Gastroesophageal sphincter (tissue), 4 donors: Measurements from ENCODE around the gene FBLL1. TPM values are rescaled to one million over a fixed set of nuclear protein-coding genes. Genes with fewer than 3 reads are reported as not detected.
"Not testable (repeated sequence)": the region's sequence is repeated elsewhere in the genome, so short reads cannot be mapped to it uniquely, and the experiment has no call there.

Experiments
- ATAC-seq: fragments of 150-250 bp; one replicate; pipeline ENCODE4 v1.9.1; 2016; ENCODE audit warnings: mild to moderate bottlenecking, moderate library complexity
- H3K27ac ChIP-seq, 4 donors: fragments of 200-600 bp; sonication (generic) in 3 of 4; 1 replicate in 3 of 4; 2 replicates in 1 of 4; pipeline ENCODE4 v1.5.1; 2016 to 2019
- H3K27me3 ChIP-seq: fragments of 200-600 bp; sonication (generic); one replicate; pipeline ENCODE4 v1.5.1; 2019
- H3K36me3 ChIP-seq, 2 donors: fragments of 200-600 bp; sonication (generic); one replicate each; pipeline ENCODE4 v1.5.1; 2019; ENCODE audit warnings: control low read depth in 1 of 2
- H3K4me1 ChIP-seq, 3 donors: fragments of 200-600 bp; sonication (generic); 1 replicate in 2 of 3; 2 replicates in 1 of 3; pipeline ENCODE4 v1.5.1; 2016 to 2019; ENCODE audit warnings: control low read depth in 2 of 3
- H3K4me3 ChIP-seq, 2 donors: fragments of 200-600 bp; sonication (generic); one replicate each; pipeline ENCODE4 v1.5.1; 2019; ENCODE audit warnings: mild to moderate bottlenecking in 1 of 2, moderate library complexity in 1 of 2
- H3K9me3 ChIP-seq, 3 donors: fragments of 200-600 bp; sonication (generic); one replicate each; pipeline ENCODE4 v1.5.1; 2017 to 2019; ENCODE audit warnings: control low read depth in 2 of 3
- EP300 ChIP-seq: sonication (generic); formaldehyde crosslinking; IDR thresholded peaks from one replicate; pipeline ENCODE4 v1.6.1; 2017; ENCODE audit warnings: antibody characterized with exemption, mild to moderate bottlenecking
- POLR2A ChIP-seq, 2 donors: fragments of 450-650 bp; IDR thresholded peaks; one replicate each; pipeline ENCODE4 v1.6.1; 2017; ENCODE audit warnings: antibody characterized with exemption in 2 of 2, mild to moderate bottlenecking in 2 of 2, moderate library complexity in 1 of 2
- POLR2AphosphoS5 ChIP-seq: sonication (generic); formaldehyde crosslinking; IDR thresholded peaks from one replicate; pipeline ENCODE4 v1.6.1; 2017; ENCODE audit warnings: antibody characterized with exemption
- WGBS, 2 donors: methylation state at CpG; one replicate each; pipeline ENCODE4 v1.1.5; 2018; ENCODE audit warnings: low coverage in 1 of 2; 5-methylcytosine and 5-hydroxymethylcytosine counted together
- total RNA-seq, 4 donors: library from RNA; depleted of rRNA; stranded (reverse); fragments of >200 nt; gene quantifications; one replicate each; pipeline ENCODE4 v1.1.0, GENCODE V29; 2016
- TF ChIP-seq, protein P1 (sequence below), 4 experiments: fragments of 200-600 bp in 2 of 4; fragments of 450-650 bp in 2 of 4; sonication (generic) in 1 of 4; IDR thresholded peaks; one replicate each; pipeline ENCODE4 v1.5.1; 2017 to 2019; ENCODE audit warnings: antibody characterized with exemption in 4 of 4, mild to moderate bottlenecking in 2 of 4, moderate library complexity in 2 of 4

Gene FBLL1
- total RNA-seq, 4 donors from 2014 or later: 0.52 to 0.54 TPM; not detected in 2

- no peaks in the 10 kb centered on the region for H3K27me3 ChIP-seq
- no peak overlapping the region for H3K4me3 ChIP-seq
- peaks cover 0 to 7% (median 0%) of the 10 kb centered on the region in 3 donors for H3K4me1 ChIP-seq
- 89 to 91% methylated on average over 1 of the region's 1 CpG for WGBS, 2 donors
- no peak for TF ChIP-seq EP300
- TF ChIP-seq POLR2AphosphoS5: no peak
- no peak for TF ChIP-seq POLR2A (IDR thresholded peaks at IDR 0.05)
- TF ChIP-seq, protein P1, sequence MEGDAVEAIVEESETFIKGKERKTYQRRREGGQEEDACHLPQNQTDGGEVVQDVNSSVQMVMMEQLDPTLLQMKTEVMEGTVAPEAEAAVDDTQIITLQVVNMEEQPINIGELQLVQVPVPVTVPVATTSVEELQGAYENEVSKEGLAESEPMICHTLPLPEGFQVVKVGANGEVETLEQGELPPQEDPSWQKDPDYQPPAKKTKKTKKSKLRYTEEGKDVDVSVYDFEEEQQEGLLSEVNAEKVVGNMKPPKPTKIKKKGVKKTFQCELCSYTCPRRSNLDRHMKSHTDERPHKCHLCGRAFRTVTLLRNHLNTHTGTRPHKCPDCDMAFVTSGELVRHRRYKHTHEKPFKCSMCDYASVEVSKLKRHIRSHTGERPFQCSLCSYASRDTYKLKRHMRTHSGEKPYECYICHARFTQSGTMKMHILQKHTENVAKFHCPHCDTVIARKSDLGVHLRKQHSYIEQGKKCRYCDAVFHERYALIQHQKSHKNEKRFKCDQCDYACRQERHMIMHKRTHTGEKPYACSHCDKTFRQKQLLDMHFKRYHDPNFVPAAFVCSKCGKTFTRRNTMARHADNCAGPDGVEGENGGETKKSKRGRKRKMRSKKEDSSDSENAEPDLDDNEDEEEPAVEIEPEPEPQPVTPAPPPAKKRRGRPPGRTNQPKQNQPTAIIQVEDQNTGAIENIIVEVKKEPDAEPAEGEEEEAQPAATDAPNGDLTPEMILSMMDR (IDR thresholded peaks at IDR 0.05): no peak
- no peak overlapping the region for H3K27ac ChIP-seq
- ATAC-seq: no peak
- peaks cover 0 to 68% of the 10 kb centered on the region in 2 donors for H3K36me3 ChIP-seq
- no peaks in the 10 kb centered on the region for H3K9me3 ChIP-seq
Observed at GRCh38 chr5:168563959-168564358, 34.9 kb downstream of the FBLL1 start.

DNA sequence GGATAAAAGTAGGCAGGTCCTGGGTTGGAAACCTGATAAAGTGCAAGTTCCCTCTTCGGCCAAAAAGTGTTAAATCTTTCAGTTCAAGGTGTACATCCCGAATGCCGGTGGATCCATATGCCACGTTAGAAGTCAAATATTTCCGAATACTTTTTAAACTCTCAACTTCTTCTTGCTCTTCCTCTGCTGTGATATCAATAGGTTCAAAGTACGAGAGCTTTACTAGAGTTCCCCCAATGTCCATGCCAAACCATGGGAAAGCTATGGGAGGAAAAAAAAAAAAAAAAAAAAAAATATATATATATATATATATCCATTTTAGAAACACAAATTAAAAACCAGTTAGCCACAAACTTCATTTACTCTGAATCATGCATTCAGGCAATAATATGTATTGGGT is 39.6 kb downstream of the FBLL1 start:
- Histone ChIP-seq H3K27me3 (no peaks in the 10 kb centered on the region), H3K27ac (no peak overlapping the region), H3K4me3 (no peak overlapping the region), H3K36me3 (peaks cover 0 to 39% of the 10 kb centered on the region in 2 donors), H3K9me3 (no peaks in the 10 kb centered on the region), H3K4me1 (peaks cover 0 to 17% (median 0%) of the 10 kb centered on the region in 3 donors)
- TF ChIP-seq POLR2A (IDR thresholded peaks at IDR 0.05): no peak
- TF ChIP-seq, protein P1 (IDR thresholded peaks at IDR 0.05): no peak
- no peak for TF ChIP-seq POLR2AphosphoS5
- TF ChIP-seq EP300: no peak
- no peak for ATAC-seq
- WGBS, 2 donors: 97 to 98% methylated on average over 5 of the region's 6 CpGs

- Histone ChIP-seq H3K4me1 (peaks cover 0 to 30% (median 0%) of the 10 kb centered on the region in 3 donors), H3K36me3 (peaks cover 0 to 24% of the 10 kb centered on the region in 2 donors), H3K9me3 (no peaks in the 10 kb centered on the region), H3K27me3 (no peaks in the 10 kb centered on the region), H3K4me3 (no peak overlapping the region), H3K27ac (no peak overlapping the region)
- TF ChIP-seq, protein P1 (IDR thresholded peaks at IDR 0.05): no peak
- TF ChIP-seq POLR2A (IDR thresholded peaks at IDR 0.05): no peak
- no peak for TF ChIP-seq EP300
- TF ChIP-seq POLR2AphosphoS5: no peak
- 81 to 82% methylated on average over 7 to 11 of the region's 11 CpGs for WGBS, 2 donors
- ATAC-seq: no peak
Observed at GRCh38 chr5:168570490-168571328, 41.6 kb downstream of the FBLL1 start.

DNA sequence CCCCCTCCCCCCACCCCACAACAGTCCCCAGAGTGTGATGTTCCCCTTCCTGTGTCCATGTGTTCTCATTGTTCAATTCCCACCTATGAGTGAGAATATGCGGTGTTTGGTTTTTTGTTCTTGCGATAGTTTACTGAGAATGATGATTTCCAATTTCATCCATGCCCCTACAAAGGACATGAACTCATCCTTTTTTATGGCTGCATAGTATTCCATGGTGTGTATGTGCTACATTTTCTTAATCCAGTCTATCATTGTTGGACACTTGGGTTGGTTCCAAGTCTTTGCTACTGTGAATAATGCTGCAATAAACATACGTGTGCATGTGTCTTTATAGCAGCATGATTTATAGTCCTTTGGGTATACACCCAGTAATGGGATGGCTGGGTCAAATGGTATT is 44.6 kb downstream of the FBLL1 start:
- H3K36me3 ChIP-seq, H3K27ac ChIP-seq, H3K9me3 ChIP-seq, H3K4me3 ChIP-seq, ATAC-seq, H3K27me3 ChIP-seq: not testable (repeated sequence)
- peaks cover 0 to 59% (median 12%) of the 10 kb centered on the region in 3 donors for H3K4me1 ChIP-seq
- WGBS, 2 donors: 80% methylated on average over 1 of the region's 3 CpGs; no CpG with 5 or more reads in 1 of the 2 donors

GRCh38 chr5:168574156-168574555 is 45.1 kb downstream of the FBLL1 start:
- not testable (repeated sequence) for H3K36me3 ChIP-seq, ATAC-seq, H3K4me3 ChIP-seq, H3K9me3 ChIP-seq, H3K27me3 ChIP-seq, H3K27ac ChIP-seq
- peaks cover 0 to 59% (median 12%) of the 10 kb centered on the region in 3 donors for H3K4me1 ChIP-seq
- no CpG with 5 or more reads among the region's 1 CpG for WGBS, 2 donors
